AG08396 (cell line): ENCODE results near the gene LARGE1.

Experiments used
- DNase-seq: peaks from one replicate; pipeline ENCODE4 v3.0.0; 2012; ENCODE audit warnings: low spot score, mixed read lengths

LARGE1 gene

GRCh38 chr22:33853200-33854097 lies 66.8 kb downstream of the LARGE1 start:
- peak; percentile 87 for DNase-seq

- DNase-seq = no peak
These were observed 68.4 kb downstream of the LARGE1 start for GRCh38 chr22:33851821-33852384.

GRCh38 chr22:33851240-33851639 lies 69.0 kb downstream of the LARGE1 start:
- no peak for DNase-seq

- DNase-seq = no peak
These were observed 69.6 kb downstream of the LARGE1 start for GRCh38 chr22:33850724-33851123.

- DNase-seq = no peak
These were observed 70.1 kb downstream of the LARGE1 start for GRCh38 chr22:33850193-33850592.

- DNase-seq = no peak
These were observed 72.0 kb downstream of the LARGE1 start for GRCh38 chr22:33848251-33848650.

GRCh38 chr22:33844273-33844672 lies 76.0 kb downstream of the LARGE1 start:
- no peak for DNase-seq

GRCh38 chr22:33842421-33843094 lies 77.7 kb downstream of the LARGE1 start:
- no peak for DNase-seq

- DNase-seq = no peak
These were observed 78.3 kb downstream of the LARGE1 start for GRCh38 chr22:33842006-33842354.

GRCh38 chr22:33841281-33842005 lies 78.8 kb downstream of the LARGE1 start:
- no peak for DNase-seq

GRCh38 chr22:33838644-33839043 lies 81.6 kb downstream of the LARGE1 start:
- no peak for DNase-seq

GRCh38 chr22:33837826-33838225 lies 82.5 kb downstream of the LARGE1 start:
- no peak for DNase-seq

- DNase-seq = no peak
These were observed 85.0 kb downstream of the LARGE1 start for GRCh38 chr22:33835265-33835664.

GRCh38 chr22:33832558-33833151 lies 87.6 kb downstream of the LARGE1 start:
- DNase-seq = no peak

- no peak for DNase-seq
These were observed 88.6 kb downstream of the LARGE1 start for GRCh38 chr22:33831651-33832050.

GRCh38 chr22:33831207-33831606 lies 89.1 kb downstream of the LARGE1 start:
- DNase-seq = no peak

- no peak for DNase-seq
These were observed 90.6 kb downstream of the LARGE1 start for GRCh38 chr22:33829546-33830280.

GRCh38 chr22:33828302-33828701 lies 92.0 kb downstream of the LARGE1 start:
- no peak for DNase-seq

- no peak for DNase-seq
These were observed 94.5 kb downstream of the LARGE1 start for GRCh38 chr22:33825761-33826160.

- no peak for DNase-seq
These were observed 96.7 kb downstream of the LARGE1 start for GRCh38 chr22:33823552-33823951.

GRCh38 chr22:33821290-33821689 lies 99.0 kb downstream of the LARGE1 start:
- DNase-seq = no peak
